Small intestine (tissue), 7 donors: ENCODE data around the gene MED29. TPM values are rescaled to one million over a fixed set of nuclear protein-coding genes. Genes with fewer than 3 reads are reported as not detected.

Experiments
- DNase-seq, 2 donors: peaks; one replicate each; pipeline versions ENCODE4 v3.0.0 to v3.0.0-alpha.2; 2013
- FAIRE-seq: peaks from 2 replicates; lab custom pipeline; 2012; peaks lifted over from hg19 to GRCh38; lab: Jason Lieb, UNC
- H3K27ac ChIP-seq, 3 donors: one replicate each; pipeline ENCODE4 v1.5.1; 2013; ENCODE audit warnings: low read length in 2 of 3, mild to moderate bottlenecking in 2 of 3, control low read depth in 1 of 3, inconsistent platforms in 1 of 3, low read depth in 1 of 3, moderate library complexity in 1 of 3
- H3K27me3 ChIP-seq, 3 donors: one replicate each; pipeline ENCODE4 v1.6.1; 2013; ENCODE audit warnings: low read length in 3 of 3, inconsistent platforms in 1 of 3; ENCODE audit not compliant: control insufficient read depth in 3 of 3, insufficient read depth in 3 of 3
- H3K36me3 ChIP-seq, 3 donors: one replicate each; pipeline ENCODE4 v1.6.1; 2013; ENCODE audit warnings: low read length in 3 of 3, inconsistent platforms in 1 of 3, low read depth in 1 of 3, mild to moderate bottlenecking in 1 of 3, moderate library complexity in 1 of 3; ENCODE audit not compliant: control insufficient read depth in 3 of 3, insufficient read depth in 2 of 3
- H3K4me1 ChIP-seq, 3 donors: one replicate each; pipeline ENCODE4 v1.6.1; 2013; ENCODE audit warnings: low read length in 2 of 3, inconsistent platforms in 1 of 3, low read depth in 1 of 3, mild to moderate bottlenecking in 1 of 3, moderate library complexity in 1 of 3; ENCODE audit not compliant: control insufficient read depth in 3 of 3, insufficient read depth in 2 of 3
- H3K4me3 ChIP-seq, 3 donors: one replicate each; pipeline ENCODE4 v1.5.1; 2013; ENCODE audit warnings: low read length in 3 of 3, control low read depth in 1 of 3, inconsistent platforms in 1 of 3, low read depth in 1 of 3, mild to moderate bottlenecking in 1 of 3, moderate library complexity in 1 of 3
- H3K9me3 ChIP-seq, 2 donors: one replicate each; pipeline ENCODE4 v1.6.1; 2013; ENCODE audit warnings: low read depth in 1 of 2, low read length in 1 of 2; ENCODE audit not compliant: control insufficient read depth in 2 of 2, insufficient read depth in 1 of 2
- WGBS, 3 donors: extraction: QIAGEN DNeasy Blood & Tissue Kit; methylation state at CpG; one replicate each; pipeline ENCODE4 v1.1.7; 2013; 5-methylcytosine and 5-hydroxymethylcytosine counted together
- polyA plus RNA-seq, 4 donors: library from polyadenylated mRNA; stranded (reverse) in 3 of 4; unstranded in 1 of 4; fragments of 200-250 nt in 3 of 4; fragments of 120-200 nt in 1 of 4; gene quantifications; one replicate each; pipeline versions ENCODE4 v1.2.1 to v1.2.3, GENCODE V29; 2013
- donor health status: healthy with polysubstance abuse.
- donor health status: control.
- donor health status: control.
- donor health status: Bipolar disorder and iron deficiency.
- donor health status: healthy.

Gene MED29
- polyA plus RNA-seq, 4 donors, result 20.3 to 29.3 (median 23.7) TPM

- H3K36me3 ChIP-seq, result peaks cover 5 to 23% (median 10%) of the 10 kb centered on the region in 3 donors
- 58 to 82% (median 67%) methylated on average over 17 of the region's 17 CpGs for WGBS, 3 donors
- FAIRE-seq (no peak), DNase-seq (peak; percentile 26 to 29)
- H3K27me3 ChIP-seq, result no peaks in the 10 kb centered on the region
- peak overlapping the region in 2 of 3 donors; percentile 99 for H3K4me3 ChIP-seq
- H3K9me3 ChIP-seq, result no peaks in the 10 kb centered on the region
- peaks cover 10 to 56% (median 13%) of the 10 kb centered on the region in 3 donors for H3K4me1 ChIP-seq
- peak overlapping the region; percentile 96 to 100 (median 97) for H3K27ac ChIP-seq
These were observed 14.2 kb downstream of the MED29 start for GRCh38 chr19:39405261-39405957.

- Histone ChIP-seq H3K9me3 (no peaks in the 10 kb centered on the region), H3K27me3 (no peaks in the 10 kb centered on the region), H3K4me1 (peaks cover 6 to 56% (median 13%) of the 10 kb centered on the region in 3 donors), H3K27ac (peak overlapping the region; percentile 96 to 97 (median 97)), H3K4me3 (peak overlapping the region; percentile 43 to 99 (median 99)), H3K36me3 (peaks cover 5 to 23% (median 10%) of the 10 kb centered on the region in 3 donors)
- peak in 1 of 2 donors; percentile 57 for DNase-seq
- 5 to 10% (median 7%) methylated on average over 22 of the region's 22 CpGs for WGBS, 3 donors
- FAIRE-seq, result no peak
These were observed 14.9 kb downstream of the MED29 start for GRCh38 chr19:39405958-39406655.

GRCh38 chr19:39406656-39407409, 15.7 kb downstream of the MED29 start, which contains the start of gene ZFP36:
TSS of gene ZFP36 (plus strand) at chr19:39406847. CDS start at chr19:39406905, 58 bp downstream.
- Histone ChIP-seq H3K27ac (peak within 1 kb of the TSS; percentile 96 to 100 (median 97)), H3K9me3 (no peaks in the 10 kb centered on the region), H3K4me3 (peak within 1 kb of the TSS; percentile 99), H3K4me1 (peaks cover 4 to 56% (median 11%) of the 10 kb centered on the region in 3 donors), H3K36me3 (peaks cover 5 to 23% (median 10%) of the 10 kb centered on the region in 3 donors), H3K27me3 (no peaks in the 10 kb centered on the region)
- DNase-seq, result peak; percentile 86 to 93
- no peak for FAIRE-seq
- whole genome bisulfite sequencing, 3 donors, result 0 to 1% (median 1%) methylated on average over 48 to 56 of the region's 56 CpGs

GRCh38 chr19:39407410-39407659, 16.2 kb downstream of the MED29 start:
- Histone ChIP-seq H3K27ac (peak overlapping the region; percentile 96 to 100 (median 97)), H3K4me3 (peak overlapping the region; percentile 99), H3K9me3 (no peaks in the 10 kb centered on the region), H3K27me3 (no peaks in the 10 kb centered on the region), H3K4me1 (peaks cover 4 to 51% (median 6%) of the 10 kb centered on the region in 3 donors), H3K36me3 (peaks cover 5 to 23% (median 10%) of the 10 kb centered on the region in 3 donors)
- FAIRE-seq, result no peak
- DNase-seq, result no peak
- 0% methylated on average over 14 of the region's 14 CpGs for WGBS, 3 donors

- Histone ChIP-seq H3K9me3 (no peaks in the 10 kb centered on the region), H3K4me3 (peak overlapping the region; percentile 99), H3K36me3 (peaks cover 5 to 23% (median 10%) of the 10 kb centered on the region in 3 donors), H3K27ac (peak overlapping the region; percentile 96 to 100 (median 97)), H3K27me3 (peaks cover 0 to 3% (median 0%) of the 10 kb centered on the region in 3 donors), H3K4me1 (peaks cover 4 to 46% (median 6%) of the 10 kb centered on the region in 3 donors)
- peak; percentile 69 to 72 for DNase-seq
- no peak for FAIRE-seq
- WGBS, 3 donors, result 2 to 9% (median 2%) methylated on average over 33 to 40 of the region's 40 CpGs
These were observed 16.6 kb downstream of the MED29 start for GRCh38 chr19:39407660-39408391.

GRCh38 chr19:39408392-39409207, 17.4 kb downstream of the MED29 start:
- FAIRE-seq (no peak), DNase-seq (peak; percentile 64 to 66)
- Histone ChIP-seq H3K27me3 (peaks cover 0 to 6% (median 0%) of the 10 kb centered on the region in 3 donors), H3K4me1 (peaks cover 0 to 38% (median 6%) of the 10 kb centered on the region in 3 donors), H3K4me3 (peak overlapping the region; percentile 99), H3K36me3 (peaks cover 5 to 23% (median 10%) of the 10 kb centered on the region in 3 donors), H3K9me3 (no peaks in the 10 kb centered on the region), H3K27ac (peak overlapping the region; percentile 96 to 100 (median 97))
- WGBS, 3 donors, result 4 to 16% (median 7%) methylated on average over 20 of the region's 20 CpGs
